HEK293 (cell line): ENCODE results near the gene KRTAP10-10.

ENCODE experiments used
- CTCF ChIA-PET: fragments of 350-600 bp; formaldehyde crosslinking; extraction: SDS; loops from one replicate; lab custom pipeline; 2021; ENCODE audit warnings: antibody characterized with exemption; lab: Yijun Ruan, JAX
- POLR2A ChIA-PET: fragments of 300-600 bp; formaldehyde crosslinking; extraction: SDS; loops from one replicate; lab custom pipeline; 2020; ENCODE audit warnings: antibody characterized with exemption, inconsistent platforms; lab: Yijun Ruan, JAX
- H3K27ac ChIP-seq: fragments of 200-500 bp; sonication (Bioruptor generic); 2 replicates; pipeline ENCODE4 v1.5.1; 2014; ENCODE audit warnings: low read depth, low read length, control low read depth, inconsistent platforms; ENCODE audit errors: extremely low read depth
- H3K36me3 ChIP-seq, 2 experiments: fragments of 200-500 bp in 1 of 2; sonication (Bioruptor generic) in 1 of 2; 1 replicate in 1 of 2; 2 replicates in 1 of 2; pipeline ENCODE4 v1.5.1; 2014 to 2017; ENCODE audit warnings: inconsistent platforms in 2 of 2, low read length in 2 of 2; ENCODE audit not compliant: control insufficient read depth in 2 of 2, insufficient read depth in 1 of 2
- H3K4me1 ChIP-seq: fragments of 200-500 bp; sonication (Bioruptor generic); 2 replicates; pipeline ENCODE4 v1.5.1; 2014; ENCODE audit warnings: mild to moderate bottlenecking, low read length, inconsistent platforms; ENCODE audit not compliant: control insufficient read depth, insufficient read depth
- H3K4me3 ChIP-seq: 2 replicates; pipeline ENCODE4 v1.5.1; 2011; ENCODE audit warnings: low read depth, mild to moderate bottlenecking, control low read depth, low read length, moderate library complexity
- H3K9me3 ChIP-seq: fragments of 200-500 bp; sonication (Bioruptor generic); 2 replicates; pipeline ENCODE4 v1.5.1; 2014; ENCODE audit warnings: low read depth, low read length, inconsistent platforms; ENCODE audit not compliant: control insufficient read depth, insufficient read depth
- BCL11A ChIP-seq: fragments of 450-650 bp; formaldehyde crosslinking; IDR thresholded peaks from 2 replicates; pipeline ENCODE4 v1.5.1; 2016; ENCODE audit warnings: low read depth, missing biosample characterization, missing genetic modification characterization
- KLF16 ChIP-seq: fragments of 450-650 bp; formaldehyde crosslinking; IDR thresholded peaks from 2 replicates; pipeline ENCODE4 v1.5.1; 2017; ENCODE audit warnings: missing biosample characterization, missing genetic modification characterization
- REPIN1 ChIP-seq: fragments of 450-650 bp; formaldehyde crosslinking; IDR thresholded peaks from 2 replicates; pipeline ENCODE4 v1.5.1; 2017; ENCODE audit warnings: missing biosample characterization, missing genetic modification characterization, low read depth
- SP3 ChIP-seq: fragments of 450-650 bp; formaldehyde crosslinking; IDR thresholded peaks from 2 replicates; pipeline ENCODE4 v1.5.1; 2016; ENCODE audit warnings: missing biosample characterization, missing genetic modification characterization
- SP7 ChIP-seq: fragments of 450-650 bp; formaldehyde crosslinking; IDR thresholded peaks from 2 replicates; pipeline ENCODE4 v1.5.1; 2016; ENCODE audit warnings: missing biosample characterization, missing genetic modification characterization
- ZBTB7A ChIP-seq: fragments of 450-650 bp; formaldehyde crosslinking; IDR thresholded peaks from 2 replicates; pipeline ENCODE4 v1.5.1; 2016; ENCODE audit warnings: low read depth, missing biosample characterization, missing genetic modification characterization
- ZFP37 ChIP-seq: fragments of 450-650 bp; formaldehyde crosslinking; IDR thresholded peaks from 2 replicates; pipeline ENCODE4 v1.5.1; 2016; ENCODE audit warnings: missing biosample characterization, missing genetic modification characterization
- ZNF2 ChIP-seq: fragments of 450-650 bp; formaldehyde crosslinking; IDR thresholded peaks from 2 replicates; pipeline ENCODE4 v1.5.1; 2016; ENCODE audit warnings: missing biosample characterization, missing genetic modification characterization
- ZNF211 ChIP-seq: fragments of 450-650 bp; formaldehyde crosslinking; IDR thresholded peaks from 2 replicates; pipeline ENCODE4 v1.5.1; 2016; ENCODE audit warnings: low read depth, missing biosample characterization, missing genetic modification characterization
- ZNF292 ChIP-seq: fragments of 450-650 bp; formaldehyde crosslinking; IDR thresholded peaks from 2 replicates; pipeline ENCODE4 v1.5.1; 2016; ENCODE audit warnings: low read depth, missing biosample characterization, missing genetic modification characterization, borderline replicate concordance
- ZNF394 ChIP-seq: fragments of 450-650 bp; formaldehyde crosslinking; IDR thresholded peaks from 2 replicates; pipeline ENCODE4 v1.5.1; 2016; ENCODE audit warnings: missing biosample characterization, missing genetic modification characterization, mild to moderate bottlenecking, moderate library complexity, borderline replicate concordance
- ZNF548 ChIP-seq: fragments of 450-650 bp; formaldehyde crosslinking; IDR thresholded peaks from 2 replicates; pipeline ENCODE4 v1.5.1; 2016; ENCODE audit warnings: missing biosample characterization, missing genetic modification characterization
- ZNF555 ChIP-seq: fragments of 450-650 bp; formaldehyde crosslinking; conservative IDR thresholded peaks from 2 replicates; pipeline ENCODE4 v1.5.1; 2017; ENCODE audit warnings: missing biosample characterization, mild to moderate bottlenecking, missing genetic modification characterization, inconsistent platforms
- ZNF600 ChIP-seq: fragments of 450-650 bp; formaldehyde crosslinking; IDR thresholded peaks from 2 replicates; pipeline ENCODE4 v1.5.1; 2016; ENCODE audit warnings: missing biosample characterization, missing genetic modification characterization
- ZNF624 ChIP-seq: fragments of 450-650 bp; formaldehyde crosslinking; IDR thresholded peaks from 2 replicates; pipeline ENCODE4 v1.5.1; 2017; ENCODE audit warnings: missing biosample characterization, missing genetic modification characterization
- ZSCAN30 ChIP-seq: fragments of 450-650 bp; IDR thresholded peaks from 2 replicates; pipeline ENCODE4 v1.5.1; 2018; ENCODE audit warnings: missing biosample characterization, mild to moderate bottlenecking, missing genetic modification characterization, moderate library complexity
- TF ChIP-seq, protein P1 (sequence below): fragments of 450-650 bp; formaldehyde crosslinking; IDR thresholded peaks from 2 replicates; pipeline ENCODE4 v1.5.1; 2016; ENCODE audit warnings: missing biosample characterization, missing genetic modification characterization
- TF ChIP-seq, protein P2 (sequence below): fragments of 450-650 bp; formaldehyde crosslinking; IDR thresholded peaks from 2 replicates; pipeline ENCODE4 v1.5.1; 2016; ENCODE audit warnings: missing biosample characterization, missing genetic modification characterization

Gene KRTAP10-10

DNA sequence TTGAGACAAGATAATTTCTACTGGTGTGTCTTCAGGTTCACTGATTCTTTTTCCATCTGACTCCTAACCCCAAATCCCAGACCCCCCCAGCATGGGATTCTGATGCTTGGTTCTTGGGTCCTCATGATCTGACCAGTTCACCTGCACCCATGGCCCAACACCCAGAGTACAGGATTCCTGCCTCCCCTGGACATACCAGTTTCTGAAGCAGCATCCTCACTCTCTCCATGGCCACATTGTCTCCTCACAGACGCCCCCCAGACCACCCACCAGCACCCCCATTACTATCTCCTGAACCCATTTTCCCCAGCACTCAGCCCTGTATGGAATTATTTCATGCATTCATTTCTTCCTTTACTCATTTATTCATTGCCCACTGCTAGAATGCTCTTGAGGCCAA is 19.7 kb downstream of the KRTAP10-10 start:
- TF ChIP-seq ZNF211 (tag by site-specific recombination) (no peak), ZNF2 (tag by site-specific recombination) (no peak), ZBTB7A (tag by site-specific recombination) (no peak), ZSCAN30 (tag by site-specific recombination) (no peak), REPIN1 (tag by site-specific recombination) (no peak), KLF16 (no peak), SP3 (tag by site-specific recombination) (no peak), ZFP37 (tag by site-specific recombination) (no peak), ZNF600 (tag by site-specific recombination) (no peak)
- TF ChIP-seq, protein P1, sequence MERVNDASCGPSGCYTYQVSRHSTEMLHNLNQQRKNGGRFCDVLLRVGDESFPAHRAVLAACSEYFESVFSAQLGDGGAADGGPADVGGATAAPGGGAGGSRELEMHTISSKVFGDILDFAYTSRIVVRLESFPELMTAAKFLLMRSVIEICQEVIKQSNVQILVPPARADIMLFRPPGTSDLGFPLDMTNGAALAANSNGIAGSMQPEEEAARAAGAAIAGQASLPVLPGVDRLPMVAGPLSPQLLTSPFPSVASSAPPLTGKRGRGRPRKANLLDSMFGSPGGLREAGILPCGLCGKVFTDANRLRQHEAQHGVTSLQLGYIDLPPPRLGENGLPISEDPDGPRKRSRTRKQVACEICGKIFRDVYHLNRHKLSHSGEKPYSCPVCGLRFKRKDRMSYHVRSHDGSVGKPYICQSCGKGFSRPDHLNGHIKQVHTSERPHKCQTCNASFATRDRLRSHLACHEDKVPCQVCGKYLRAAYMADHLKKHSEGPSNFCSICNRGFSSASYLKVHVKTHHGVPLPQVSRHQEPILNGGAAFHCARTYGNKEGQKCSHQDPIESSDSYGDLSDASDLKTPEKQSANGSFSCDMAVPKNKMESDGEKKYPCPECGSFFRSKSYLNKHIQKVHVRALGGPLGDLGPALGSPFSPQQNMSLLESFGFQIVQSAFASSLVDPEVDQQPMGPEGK (tag by site-specific recombination), result no peak
- Histone ChIP-seq H3K4me3 (no peak overlapping the region), H3K4me1 (no peaks in the 10 kb centered on the region), H3K27ac (no peak overlapping the region), H3K9me3 (no peaks in the 10 kb centered on the region), H3K36me3 (no peaks in the 10 kb centered on the region)
- ChIA-PET POLR2A (no interaction called here), CTCF (no interaction called here)

DNA sequence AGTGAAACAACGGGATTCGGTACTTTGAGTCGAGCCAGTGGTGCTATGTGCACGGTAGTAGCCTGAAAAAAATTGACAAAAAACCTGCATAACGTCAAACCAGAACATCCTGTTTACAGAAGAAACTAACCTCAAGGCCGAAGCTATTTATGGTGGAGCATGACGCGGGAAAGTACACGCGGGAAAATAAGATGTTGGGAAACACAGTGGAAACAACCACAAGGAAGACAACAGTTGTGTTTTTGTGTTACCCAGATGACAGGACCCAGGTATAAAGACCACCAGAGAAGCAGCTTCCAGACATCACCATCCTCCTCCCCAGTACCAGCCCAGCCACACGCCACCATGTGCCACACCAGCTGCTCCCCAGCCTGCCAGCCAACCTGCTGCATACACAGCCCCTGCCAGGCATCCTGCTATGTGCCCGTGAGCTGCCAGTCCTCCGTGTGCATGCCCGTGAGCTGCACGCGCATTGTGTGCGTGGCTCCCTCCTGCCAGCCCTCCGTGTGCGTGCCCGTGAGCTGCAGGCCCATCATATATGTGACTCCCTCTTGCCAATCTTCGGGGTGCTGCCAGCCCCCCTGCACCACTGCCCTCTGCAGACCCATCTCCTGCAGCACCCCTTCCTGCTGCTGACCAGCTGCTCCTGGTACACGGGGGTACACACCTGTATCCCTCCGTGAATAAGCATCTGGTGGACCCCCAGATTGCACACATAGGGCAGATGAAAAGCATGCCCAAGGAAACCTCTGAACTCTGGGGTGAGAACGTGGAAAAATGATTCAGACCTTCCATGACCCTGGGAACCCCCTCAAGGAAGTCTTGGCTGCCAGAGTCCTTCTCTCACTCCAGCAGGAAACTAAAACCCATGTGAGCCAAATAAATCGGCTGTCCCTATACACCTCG is 20.7 kb downstream of the KRTAP10-10 start, which contains the start of gene KRTAP12-3:
TSS of gene KRTAP12-3 (plus strand) at position 298 of the 906 bp plus-strand sequence. CDS start at position 346, 48 bp downstream.
- ChIA-PET CTCF (interaction anchor here (0.5 kb wide), 1 partner anchor 212 kb away, joined by 5 read pairs; no protein-coding TSS in a partner anchor), POLR2A (no interaction called here)
- no peaks in the 10 kb centered on the region for H3K9me3 ChIP-seq
- H3K27ac ChIP-seq, result no peak within 1 kb of the TSS
- H3K4me3 ChIP-seq, result no peak within 1 kb of the TSS
- H3K4me1 ChIP-seq, result no peaks in the 10 kb centered on the region
- TF ChIP-seq ZNF624 (tag by site-specific recombination) (no peak), BCL11A (tag by site-specific recombination) (no peak)
- TF ChIP-seq, protein P2, sequence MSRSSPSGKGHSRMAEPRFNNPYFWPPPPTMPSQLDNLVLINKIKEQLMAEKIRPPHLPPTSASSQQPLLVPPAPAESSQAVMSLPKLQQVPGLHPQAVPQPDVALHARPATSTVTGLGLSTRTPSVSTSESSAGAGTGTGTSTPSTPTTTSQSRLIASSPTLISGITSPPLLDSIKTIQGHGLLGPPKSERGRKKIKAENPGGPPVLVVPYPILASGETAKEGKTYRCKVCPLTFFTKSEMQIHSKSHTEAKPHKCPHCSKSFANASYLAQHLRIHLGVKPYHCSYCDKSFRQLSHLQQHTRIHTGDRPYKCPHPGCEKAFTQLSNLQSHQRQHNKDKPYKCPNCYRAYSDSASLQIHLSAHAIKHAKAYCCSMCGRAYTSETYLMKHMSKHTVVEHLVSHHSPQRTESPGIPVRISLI, result no peak
- no peaks in the 10 kb centered on the region for H3K36me3 ChIP-seq

DNA sequence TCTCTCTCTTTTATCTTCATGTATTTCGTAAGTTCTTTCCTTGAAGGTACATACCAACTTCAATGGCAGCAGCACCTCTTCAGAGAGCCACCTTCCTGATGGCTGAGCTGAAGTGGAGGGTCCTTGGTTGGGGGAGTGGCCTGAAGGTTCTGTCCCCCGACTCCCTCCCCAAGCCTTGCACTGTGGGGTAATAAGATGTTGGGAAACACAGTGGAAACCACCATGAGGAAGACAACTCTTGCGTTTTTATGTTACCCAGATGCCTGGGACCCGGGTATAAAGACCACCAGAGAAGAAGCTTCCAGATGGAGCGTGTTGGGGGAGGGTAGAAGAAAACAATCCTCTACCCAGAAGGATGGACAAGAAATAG is 21.4 kb downstream of the KRTAP10-10 start:
- no peaks in the 10 kb centered on the region for H3K4me1 ChIP-seq
- H3K9me3 ChIP-seq, result no peaks in the 10 kb centered on the region
- no peaks in the 10 kb centered on the region for H3K36me3 ChIP-seq
- no peak overlapping the region for H3K27ac ChIP-seq
- H3K4me3 ChIP-seq, result no peak overlapping the region
- no peak for TF ChIP-seq ZNF292 (tag by site-specific recombination)
- TF ChIP-seq ZNF394 (tag by site-specific recombination), result no peak
- no peak for TF ChIP-seq ZNF555 (tag by site-specific recombination)
- no peak for TF ChIP-seq SP7 (tag by site-specific recombination)
- no peak for TF ChIP-seq ZNF548 (tag by site-specific recombination)
- CTCF ChIA-PET, result no interaction called here
- POLR2A ChIA-PET, result no interaction called here
